Transverse colon (tissue), 4 donors: ENCODE data around the gene MMP23B. TPM values are rescaled to one million over a fixed set of nuclear protein-coding genes. Genes with fewer than 3 reads are reported as not detected.

ENCODE experiments used
- DNase-seq: peaks from one replicate; pipeline ENCODE4 v3.0.0-alpha.2; 2019
- H3K27ac ChIP-seq, 4 donors: fragments of 200-600 bp; sonication (generic); 2 replicates each; pipeline ENCODE4 v1.5.1; 2016 to 2018; ENCODE audit warnings: inconsistent platforms in 4 of 4
- H3K27me3 ChIP-seq: fragments of 200-600 bp; sonication (generic); 2 replicates; pipeline ENCODE4 v1.5.1; 2017; ENCODE audit warnings: inconsistent platforms
- H3K36me3 ChIP-seq, 4 donors: fragments of 200-600 bp; sonication (generic); 2 replicates each; pipeline ENCODE4 v1.5.1; 2017 to 2019; ENCODE audit warnings: inconsistent platforms in 4 of 4
- H3K4me1 ChIP-seq, 4 donors: fragments of 200-600 bp; sonication (generic); 2 replicates each; pipeline ENCODE4 v1.5.1; 2017 to 2020; ENCODE audit warnings: inconsistent platforms in 4 of 4
- H3K4me3 ChIP-seq, 4 donors: fragments of 200-600 bp; sonication (generic); 1 replicate in 1 of 4; 2 replicates in 3 of 4; pipeline versions ENCODE4 v1.5.1 to v1.6.1; 2017 to 2019; ENCODE audit warnings: inconsistent platforms in 4 of 4
- H3K9me3 ChIP-seq, 2 donors: fragments of 200-600 bp; sonication (generic); 2 replicates each; pipeline ENCODE4 v1.5.1; 2017 to 2019; ENCODE audit warnings: inconsistent platforms in 2 of 2
- CTCF ChIP-seq, 5 experiments: fragments of 200-600 bp in 3 of 5; fragments of 450-650 bp in 2 of 5; sonication (generic) in 3 of 5; IDR thresholded peaks; 1 replicate in 2 of 5; 2 replicates in 3 of 5; pipeline ENCODE4 v1.5.1; 2016 to 2017; ENCODE audit warnings: antibody characterized with exemption in 5 of 5, inconsistent platforms in 3 of 5, mild to moderate bottlenecking in 2 of 5, moderate library complexity in 1 of 5
- EP300 ChIP-seq: sonication (generic); formaldehyde crosslinking; IDR thresholded peaks from one replicate; pipeline ENCODE4 v1.6.1; 2017; ENCODE audit warnings: antibody characterized with exemption, low read depth
- POLR2A ChIP-seq: fragments of 450-650 bp; IDR thresholded peaks from one replicate; pipeline ENCODE4 v1.6.1; 2016; ENCODE audit warnings: antibody characterized with exemption, mild to moderate bottlenecking, moderate library complexity
- POLR2AphosphoS5 ChIP-seq, 3 donors: sonication (generic); formaldehyde crosslinking; IDR thresholded peaks; one replicate each; pipeline ENCODE4 v1.6.1; 2016; ENCODE audit warnings: antibody characterized with exemption in 3 of 3
- WGBS, 2 donors: methylation state at CpG; one replicate each; pipeline ENCODE4 v1.1.5; 2018; ENCODE audit warnings: low coverage in 1 of 2; 5-methylcytosine and 5-hydroxymethylcytosine counted together
- in situ Hi-C, 4 donors: fragments of 200-750 bp; cut with MboI; loops; one replicate each; pipeline versions ENCODE4 v1.15.0 to v1.15.1; 2017; ENCODE audit warnings: low sequenced_read_pairs in 3 of 4, low pct_ligation_motif_present in 1 of 4, low pct_unique_long_range_greater_than_20kb in 1 of 4
- intact Hi-C: fragments of 100-400 bp; cut with DNase I; formaldehyde crosslinking; loops from one replicate; pipeline ENCODE4 v1.15.1; 2023; ENCODE audit warnings: low total_unique reads
- total RNA-seq, 4 donors: library from RNA; depleted of rRNA; stranded (reverse); fragments of >200 nt; gene quantifications; one replicate each; pipeline ENCODE4 v1.1.0, GENCODE V29; 2016

The MMP23B gene
- total RNA-seq, 4 donors from 2014 or later = 4.9 to 58.9 (median 9.9) TPM

DNA sequence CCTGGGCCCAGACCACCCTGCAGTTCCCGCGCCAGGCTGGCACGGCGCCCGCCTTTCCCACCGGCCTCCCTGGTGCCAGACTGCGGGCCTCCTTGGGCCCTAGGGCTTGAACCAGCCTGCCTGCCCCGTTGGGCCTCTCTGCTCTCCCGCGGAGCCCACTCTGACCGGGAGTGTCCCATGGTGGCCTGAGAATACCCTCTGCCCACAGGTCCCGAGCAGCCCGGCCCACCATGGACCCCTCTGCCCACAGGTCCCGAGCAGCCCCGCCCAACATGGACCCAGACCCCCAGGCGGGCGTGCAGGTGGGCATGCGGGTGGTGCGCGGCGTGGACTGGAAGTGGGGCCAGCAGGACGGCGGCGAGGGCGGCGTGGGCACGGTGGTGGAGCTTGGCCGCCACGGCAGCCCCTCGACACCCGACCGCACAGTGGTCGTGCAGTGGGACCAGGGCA is 8.8 kb upstream of the MMP23B start:
- WGBS, 2 donors = 95 to 100% methylated on average over 3 to 33 of the region's 33 CpGs
- no peak for TF ChIP-seq POLR2AphosphoS5 (IDR thresholded peaks at IDR 0.05)
- no peak for TF ChIP-seq EP300
- TF ChIP-seq CTCF (IDR thresholded peaks at IDR 0.05) = no peak
- no peak for TF ChIP-seq POLR2A
- H3K36me3 ChIP-seq = no peaks in the 10 kb centered on the region
- no peak overlapping the region for H3K4me3 ChIP-seq
- peaks cover 0 to 11% (median 7%) of the 10 kb centered on the region in 4 donors for H3K4me1 ChIP-seq
- no peaks in the 10 kb centered on the region for H3K9me3 ChIP-seq
- no peaks in the 10 kb centered on the region for H3K27me3 ChIP-seq
- intact Hi-C loops (no loop called here), in situ Hi-C loops (no loop called here)
- no peak for DNase-seq
- H3K27ac ChIP-seq = no peak overlapping the region

DNA sequence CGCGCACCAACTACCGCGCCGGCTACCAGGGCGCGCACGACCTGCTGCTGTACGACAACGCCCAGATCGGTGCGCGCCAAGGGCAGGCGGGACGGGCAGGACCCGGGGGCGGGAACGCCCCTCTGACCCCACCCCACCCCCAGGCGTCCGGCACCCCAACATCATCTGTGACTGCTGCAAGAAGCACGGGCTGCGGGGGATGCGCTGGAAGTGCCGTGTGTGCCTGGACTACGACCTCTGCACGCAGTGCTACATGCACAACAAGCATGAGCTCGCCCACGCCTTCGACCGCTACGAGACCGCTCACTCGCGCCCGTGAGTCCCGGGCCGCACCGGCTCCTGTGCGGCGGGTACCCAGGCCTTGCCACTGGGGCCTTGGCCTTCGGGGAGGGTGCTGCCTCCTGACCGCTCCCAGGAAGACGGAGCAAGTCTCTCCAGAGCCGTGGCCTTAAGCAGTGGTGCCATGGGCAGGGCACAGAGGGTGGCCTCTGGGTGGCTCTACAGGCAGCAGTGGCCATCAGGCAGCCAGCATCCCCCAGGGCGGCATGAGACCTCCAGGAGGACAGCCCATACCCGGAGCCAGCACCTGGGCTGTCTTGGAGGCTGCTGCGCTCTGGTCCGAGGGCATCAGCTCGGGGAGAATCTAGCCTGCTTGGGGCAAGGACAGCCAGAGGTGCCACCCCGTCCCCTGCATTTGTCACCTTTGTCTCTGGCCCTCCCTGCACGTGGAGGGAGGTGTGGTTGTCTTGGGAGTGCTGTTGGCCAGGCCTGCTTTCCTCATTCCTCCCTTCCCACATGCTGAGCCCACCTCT is 8.1 kb upstream of the MMP23B start:
- intact Hi-C loops = no loop called here
- Histone ChIP-seq H3K27ac (no peak overlapping the region), H3K4me3 (no peak overlapping the region), H3K9me3 (no peaks in the 10 kb centered on the region), H3K4me1 (peaks cover 0 to 11% (median 7%) of the 10 kb centered on the region in 4 donors), H3K27me3 (no peaks in the 10 kb centered on the region), H3K36me3 (no peaks in the 10 kb centered on the region)
- 97% methylated on average over 44 of the region's 51 CpGs; no CpG with 5 or more reads in 1 of the 2 donors for WGBS, 2 donors
- TF ChIP-seq CTCF (IDR thresholded peaks at IDR 0.05) = no peak
- no peak for TF ChIP-seq EP300
- no peak for TF ChIP-seq POLR2AphosphoS5 (IDR thresholded peaks at IDR 0.05)
- TF ChIP-seq POLR2A = no peak
- DNase-seq = no peak
- in situ Hi-C loops = no loop called here

DNA sequence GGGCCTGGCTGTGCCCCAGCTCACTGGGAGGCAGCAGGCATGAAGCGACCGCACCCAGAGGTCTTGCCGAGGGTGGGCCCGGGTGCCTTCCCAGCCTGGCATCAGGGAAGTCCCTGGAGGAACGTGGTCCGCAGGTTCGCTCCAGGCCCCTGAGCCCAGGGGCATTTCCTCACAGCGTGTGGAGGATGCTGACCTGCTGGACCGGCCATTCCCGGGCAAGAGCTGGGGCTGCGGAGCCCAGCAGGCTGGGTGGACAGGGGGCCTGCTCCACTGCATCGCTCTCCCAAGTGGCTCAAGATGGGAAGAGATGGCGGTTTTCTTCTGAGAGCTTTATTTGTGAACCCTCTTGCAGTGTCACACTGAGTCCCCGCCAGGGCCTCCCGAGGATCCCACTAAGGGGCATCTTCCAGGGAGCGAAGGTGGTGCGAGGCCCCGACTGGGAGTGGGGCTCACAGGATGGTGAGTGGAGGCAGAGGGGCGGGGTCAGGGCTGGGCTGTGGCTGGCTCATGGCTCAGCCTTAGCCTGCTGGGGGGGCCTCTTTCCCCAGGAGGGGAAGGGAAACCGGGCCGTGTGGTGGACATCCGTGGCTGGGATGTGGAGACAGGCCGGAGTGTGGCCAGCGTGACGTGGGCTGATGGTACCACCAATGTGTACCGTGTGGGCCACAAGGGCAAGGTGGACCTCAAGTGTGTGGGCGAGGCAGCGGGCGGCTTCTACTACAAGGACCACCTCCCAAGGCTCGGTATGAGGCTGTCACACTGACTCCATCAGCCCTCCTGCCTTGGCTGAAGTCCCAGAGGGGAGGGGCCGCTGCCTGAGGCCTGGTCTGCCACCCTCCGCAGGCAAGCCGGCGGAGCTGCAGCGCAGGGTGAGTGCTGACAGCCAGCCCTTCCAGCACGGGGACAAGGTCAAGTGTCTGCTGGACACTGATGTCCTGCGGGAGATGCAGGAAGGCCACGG is 7.2 kb upstream of the MMP23B start:
- no peak overlapping the region for H3K27ac ChIP-seq
- TF ChIP-seq CTCF (IDR thresholded peaks at IDR 0.05) (no peak), EP300 (no peak), POLR2A (no peak), POLR2AphosphoS5 (IDR thresholded peaks at IDR 0.05) (no peak)
- no peak for DNase-seq
- 89% methylated on average over 30 of the region's 38 CpGs; no CpG with 5 or more reads in 1 of the 2 donors for WGBS, 2 donors
- no peaks in the 10 kb centered on the region for H3K9me3 ChIP-seq
- intact Hi-C loops (no loop called here), in situ Hi-C loops (no loop called here)
- H3K36me3 ChIP-seq = no peaks in the 10 kb centered on the region
- H3K4me1 ChIP-seq = peaks cover 0 to 11% (median 7%) of the 10 kb centered on the region in 4 donors
- peaks cover 5% of the 10 kb centered on the region for H3K27me3 ChIP-seq
- no peak overlapping the region for H3K4me3 ChIP-seq

DNA sequence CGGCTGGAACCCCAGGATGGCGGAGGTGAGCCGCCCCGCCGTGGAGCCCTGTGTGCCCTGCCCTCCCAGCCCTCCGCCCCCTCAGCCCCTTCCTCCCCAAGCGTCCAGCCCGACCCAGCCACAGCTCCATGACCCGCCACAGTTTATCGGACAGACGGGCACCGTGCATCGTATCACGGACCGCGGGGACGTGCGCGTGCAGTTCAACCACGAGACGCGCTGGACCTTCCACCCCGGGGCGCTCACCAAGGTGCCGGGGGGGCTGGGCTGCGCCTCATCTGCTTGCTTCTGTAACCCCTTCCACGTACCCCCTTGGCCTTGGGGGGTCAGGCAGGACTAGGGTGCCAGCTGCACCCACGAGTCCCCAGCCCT is 6.6 kb upstream of the MMP23B start:
- Histone ChIP-seq H3K4me1 (peaks cover 0 to 11% (median 10%) of the 10 kb centered on the region in 4 donors), H3K27me3 (peaks cover 9% of the 10 kb centered on the region), H3K36me3 (no peaks in the 10 kb centered on the region), H3K27ac (no peak overlapping the region), H3K4me3 (no peak overlapping the region), H3K9me3 (no peaks in the 10 kb centered on the region)
- TF ChIP-seq POLR2A (no peak), EP300 (no peak), POLR2AphosphoS5 (IDR thresholded peaks at IDR 0.05) (no peak), CTCF (IDR thresholded peaks at IDR 0.05) (no peak)
- in situ Hi-C loops (no loop called here), intact Hi-C loops (no loop called here)
- no peak for DNase-seq
- 93% methylated on average over 28 of the region's 28 CpGs; no CpG with 5 or more reads in 1 of the 2 donors for WGBS, 2 donors
